Stimulated activated CD4-positive, alpha-beta T cell treated with anti-CD3 and anti-CD28 coated beads, Interleukin-12 subunit alpha, Interleukin-12 subunit beta, amount 100 ng/mL, for 24 hours (primary cell): ENCODE results near the gene GNL3.
"Not testable (repeated sequence)": the region's sequence is repeated elsewhere in the genome, so short reads cannot be mapped to it uniquely, and the experiment has no call there.

Experiments used
- DNase-seq, 2 experiments: peaks; one replicate each; pipeline ENCODE4 v3.0.0-alpha.2; 2020; ENCODE audit warnings: low read depth in 2 of 2

The GNL3 gene

GRCh38 chr3:52719618-52720017 lies 33.8 kb downstream of the GNL3 start:
- DNase-seq = no peak

- DNase-seq = no peak
Measured at GRCh38 chr3:52721002-52721729, 35.3 kb downstream of the GNL3 start.

- no peak for DNase-seq
Measured at GRCh38 chr3:52721730-52722008, 35.8 kb downstream of the GNL3 start.

GRCh38 chr3:52722491-52722890 lies 36.7 kb downstream of the GNL3 start:
- DNase-seq = no peak

DNA sequence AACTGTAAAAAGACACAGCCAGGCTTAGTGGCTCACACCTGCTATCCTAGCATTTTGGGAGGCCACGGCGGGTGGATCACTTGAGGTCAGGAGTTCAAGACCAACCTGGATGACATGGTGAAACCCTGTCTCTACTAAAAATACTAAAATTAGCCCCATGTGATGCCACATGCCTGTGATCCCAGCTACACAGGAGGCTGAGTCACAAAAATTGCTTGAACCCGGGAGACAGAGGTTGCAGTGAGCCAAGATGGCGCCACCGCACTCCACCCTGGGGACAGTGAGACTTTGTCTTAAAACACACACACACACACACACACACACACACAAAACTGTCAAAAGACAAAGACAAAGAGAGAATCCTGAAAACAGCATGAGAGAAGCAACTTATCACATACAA lies 38.1 kb downstream of the GNL3 start:
- DNase-seq = no peak

GRCh38 chr3:52724511-52724910 lies 38.7 kb downstream of the GNL3 start:
- no peak for DNase-seq

- not testable (repeated sequence) for DNase-seq
Measured at GRCh38 chr3:52728753-52729152, 42.9 kb downstream of the GNL3 start.

DNA sequence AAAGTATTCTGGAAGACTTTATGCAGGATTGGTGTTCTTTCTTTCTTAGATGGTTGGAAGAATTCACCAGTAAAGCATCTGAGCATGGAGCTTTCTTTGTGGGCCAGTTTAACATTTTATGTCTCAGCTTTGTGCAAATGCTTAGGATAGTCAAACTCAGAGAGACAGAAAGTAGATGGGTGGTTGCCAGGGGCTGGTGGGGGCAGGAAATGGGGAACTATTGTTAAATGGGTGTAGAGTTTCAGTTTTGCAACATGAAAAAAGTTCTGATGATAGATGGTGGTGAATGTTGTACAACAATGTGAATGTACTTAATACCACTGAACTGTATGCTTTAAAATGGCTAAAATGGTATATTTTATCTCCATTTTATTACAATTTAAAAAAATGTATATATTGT lies 44.8 kb downstream of the GNL3 start:
- DNase-seq = no peak

GRCh38 chr3:52731590-52731989 lies 45.8 kb downstream of the GNL3 start:
- DNase-seq = no peak

- DNase-seq = no peak
Measured at GRCh38 chr3:52733256-52733891, 47.5 kb downstream of the GNL3 start.

- no peak for DNase-seq
Measured at GRCh38 chr3:52739730-52740129, 53.9 kb downstream of the GNL3 start.

DNA sequence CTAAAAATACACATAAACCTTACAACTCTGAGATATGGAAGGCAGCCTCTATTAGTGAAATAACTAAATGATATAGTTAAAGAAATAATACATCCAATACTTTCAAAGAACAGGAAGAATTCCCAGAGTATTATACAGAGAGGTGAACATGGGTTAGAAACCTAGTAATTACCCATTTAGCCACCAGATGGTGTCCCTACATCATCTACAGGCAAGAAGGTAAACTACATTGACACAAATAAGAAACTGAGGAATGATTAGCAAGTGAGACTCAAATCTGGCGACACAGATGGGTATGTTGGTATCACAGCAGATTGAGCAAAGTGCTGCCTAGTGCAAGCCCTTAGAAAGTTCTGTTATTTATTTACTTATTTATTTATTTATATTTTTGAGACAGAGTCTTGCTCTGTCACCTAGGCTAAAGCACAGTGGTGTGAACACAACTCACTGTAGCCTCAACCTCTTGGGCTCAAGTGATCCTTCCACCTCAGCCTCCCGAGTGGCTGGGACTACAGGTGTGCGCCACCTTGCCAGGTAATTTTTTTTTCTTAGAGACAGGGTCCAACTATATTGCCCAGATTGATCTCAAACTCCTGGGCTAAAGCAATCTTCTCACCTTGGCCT lies 56.7 kb downstream of the GNL3 start:
- DNase-seq = no peak

GRCh38 chr3:52743152-52743551 lies 57.3 kb downstream of the GNL3 start:
- DNase-seq = no peak

DNA sequence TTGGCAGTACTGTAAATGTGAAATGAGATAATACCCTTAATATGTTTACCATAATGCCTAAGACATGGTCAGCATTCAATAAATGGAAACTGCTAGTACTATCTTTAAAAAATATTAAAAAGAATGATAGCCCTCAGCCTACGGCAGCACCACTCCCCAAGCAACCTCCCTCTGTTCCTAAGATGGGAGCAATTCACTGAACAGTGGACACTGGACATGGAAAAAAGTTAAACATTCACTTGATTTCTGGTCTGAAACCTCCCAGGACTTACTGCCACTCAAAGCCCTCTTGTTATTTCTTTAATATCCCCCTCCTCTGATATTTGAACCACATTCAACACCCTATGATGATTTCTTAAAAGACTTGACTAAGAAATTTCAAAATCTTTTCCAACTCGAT lies 57.9 kb downstream of the GNL3 start:
- no peak for DNase-seq
